ENCODE results near the gene MEGF6. TPM values are rescaled to one million over a fixed set of nuclear protein-coding genes. Genes with fewer than 3 reads are reported as not detected.

Gene MEGF6
- total RNA-seq, 1 donor from 2014 or later = 198 TPM

GRCh38 chr1:3595949-3596348 lies 15.4 kb downstream of the MEGF6 start:
- TF ChIP-seq, protein P1, sequence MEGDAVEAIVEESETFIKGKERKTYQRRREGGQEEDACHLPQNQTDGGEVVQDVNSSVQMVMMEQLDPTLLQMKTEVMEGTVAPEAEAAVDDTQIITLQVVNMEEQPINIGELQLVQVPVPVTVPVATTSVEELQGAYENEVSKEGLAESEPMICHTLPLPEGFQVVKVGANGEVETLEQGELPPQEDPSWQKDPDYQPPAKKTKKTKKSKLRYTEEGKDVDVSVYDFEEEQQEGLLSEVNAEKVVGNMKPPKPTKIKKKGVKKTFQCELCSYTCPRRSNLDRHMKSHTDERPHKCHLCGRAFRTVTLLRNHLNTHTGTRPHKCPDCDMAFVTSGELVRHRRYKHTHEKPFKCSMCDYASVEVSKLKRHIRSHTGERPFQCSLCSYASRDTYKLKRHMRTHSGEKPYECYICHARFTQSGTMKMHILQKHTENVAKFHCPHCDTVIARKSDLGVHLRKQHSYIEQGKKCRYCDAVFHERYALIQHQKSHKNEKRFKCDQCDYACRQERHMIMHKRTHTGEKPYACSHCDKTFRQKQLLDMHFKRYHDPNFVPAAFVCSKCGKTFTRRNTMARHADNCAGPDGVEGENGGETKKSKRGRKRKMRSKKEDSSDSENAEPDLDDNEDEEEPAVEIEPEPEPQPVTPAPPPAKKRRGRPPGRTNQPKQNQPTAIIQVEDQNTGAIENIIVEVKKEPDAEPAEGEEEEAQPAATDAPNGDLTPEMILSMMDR (IDR thresholded peaks at IDR 0.05; ENCODE audit: unreplicated experiment) = no peak
- DNase-seq (ENCODE audit: low spot score) = no peak
- peaks cover 4% of the 10 kb centered on the region for H3K36me3 Mint-ChIP-seq (ENCODE audit: low read depth, unreplicated experiment)
- no peaks in the 10 kb centered on the region for H3K9me3 Mint-ChIP-seq (ENCODE audit: unreplicated experiment)
- H3K4me1 Mint-ChIP-seq (ENCODE audit: unreplicated experiment) = peaks cover 24% of the 10 kb centered on the region
- peak overlapping the region; percentile 31 for H3K4me3 Mint-ChIP-seq (ENCODE audit: unreplicated experiment)
- peak overlapping the region; percentile 42 for H3K27ac Mint-ChIP-seq (ENCODE audit: unreplicated experiment)
- peaks cover 27% of the 10 kb centered on the region for H3K27me3 Mint-ChIP-seq (ENCODE audit: unreplicated experiment)

DNA sequence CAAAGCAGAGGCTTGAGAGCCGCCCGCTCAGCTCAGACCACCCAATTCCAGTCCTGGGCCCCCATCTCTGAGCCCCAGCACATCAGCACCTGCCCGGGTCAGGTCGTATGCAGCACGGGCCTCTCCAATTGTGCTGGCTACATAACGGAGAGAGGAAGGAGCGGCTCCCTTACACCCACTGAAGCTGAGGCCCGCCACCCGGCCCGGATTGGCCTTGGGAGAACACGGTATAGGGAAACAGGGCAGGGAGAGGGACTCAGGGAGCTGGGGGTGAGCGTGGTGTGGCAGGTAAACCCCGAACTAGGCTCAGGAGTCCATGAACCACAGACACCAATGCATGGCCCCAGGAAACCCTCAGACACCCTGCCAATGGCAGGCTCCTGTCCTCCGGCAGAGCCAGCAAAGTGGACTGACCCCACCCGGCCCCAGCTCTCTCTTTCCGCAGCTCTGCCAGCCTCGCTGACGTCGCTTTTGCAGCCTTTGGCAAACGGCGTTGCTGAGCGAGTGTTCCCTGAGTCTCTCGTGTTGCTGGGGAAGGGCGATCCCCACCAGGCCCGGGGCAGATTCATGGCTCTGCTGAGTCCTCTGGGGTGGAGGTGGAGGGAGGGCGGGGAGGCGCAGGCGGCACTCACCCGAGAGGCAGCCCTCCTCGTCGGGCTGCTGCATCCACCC lies 16.5 kb downstream of the MEGF6 start:
- H3K4me1 Mint-ChIP-seq (ENCODE audit: unreplicated experiment) = peaks cover 26% of the 10 kb centered on the region
- H3K27ac Mint-ChIP-seq (ENCODE audit: unreplicated experiment) = no peak overlapping the region
- H3K27me3 Mint-ChIP-seq (ENCODE audit: unreplicated experiment) = peaks cover 26% of the 10 kb centered on the region
- DNase-seq (ENCODE audit: low spot score) = no peak
- peaks cover 4% of the 10 kb centered on the region for H3K36me3 Mint-ChIP-seq (ENCODE audit: low read depth, unreplicated experiment)
- no peak overlapping the region for H3K4me3 Mint-ChIP-seq (ENCODE audit: unreplicated experiment)
- no peaks in the 10 kb centered on the region for H3K9me3 Mint-ChIP-seq (ENCODE audit: unreplicated experiment)
- TF ChIP-seq, protein P1 (IDR thresholded peaks at IDR 0.05; ENCODE audit: unreplicated experiment) = no peak

DNA sequence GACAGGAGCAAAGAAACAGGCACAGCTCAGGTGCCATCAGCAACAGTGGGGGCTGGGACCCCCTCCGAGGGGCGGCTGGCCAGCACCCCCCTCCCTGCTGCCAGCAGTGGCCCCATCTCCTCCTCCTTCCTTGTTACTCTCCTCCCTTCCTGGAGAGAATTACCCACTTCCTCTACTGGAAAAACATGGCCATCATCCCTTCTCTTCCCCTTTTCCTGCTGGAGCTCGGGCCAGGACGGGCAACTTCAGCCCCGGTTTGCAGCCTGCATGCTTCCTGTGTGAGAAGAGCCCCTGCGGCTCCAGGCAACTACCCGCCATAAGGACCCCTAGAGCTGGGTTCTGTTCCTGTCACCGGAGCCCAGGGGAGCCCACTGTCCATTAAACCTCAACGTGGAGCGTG lies 17.6 kb downstream of the MEGF6 start:
- peaks cover 31% of the 10 kb centered on the region for H3K27me3 Mint-ChIP-seq (ENCODE audit: unreplicated experiment)
- no peaks in the 10 kb centered on the region for H3K9me3 Mint-ChIP-seq (ENCODE audit: unreplicated experiment)
- H3K4me1 Mint-ChIP-seq (ENCODE audit: unreplicated experiment) = peaks cover 26% of the 10 kb centered on the region
- H3K36me3 Mint-ChIP-seq (ENCODE audit: low read depth, unreplicated experiment) = peaks cover 13% of the 10 kb centered on the region
- H3K27ac Mint-ChIP-seq (ENCODE audit: unreplicated experiment) = peak overlapping the region; percentile 90
- H3K4me3 Mint-ChIP-seq (ENCODE audit: unreplicated experiment) = peak overlapping the region; percentile 37
- DNase-seq (ENCODE audit: low spot score) = no peak
- TF ChIP-seq, protein P1 (IDR thresholded peaks at IDR 0.05; ENCODE audit: unreplicated experiment) = no peak

GRCh38 chr1:3593334-3593733 lies 18.0 kb downstream of the MEGF6 start:
- no peak overlapping the region for H3K27ac Mint-ChIP-seq (ENCODE audit: unreplicated experiment)
- TF ChIP-seq, protein P1 (IDR thresholded peaks at IDR 0.05; ENCODE audit: unreplicated experiment) = no peak
- no peak for DNase-seq (ENCODE audit: low spot score)
- peaks cover 27% of the 10 kb centered on the region for H3K4me1 Mint-ChIP-seq (ENCODE audit: unreplicated experiment)
- H3K9me3 Mint-ChIP-seq (ENCODE audit: unreplicated experiment) = no peaks in the 10 kb centered on the region
- H3K4me3 Mint-ChIP-seq (ENCODE audit: unreplicated experiment) = no peak overlapping the region
- peaks cover 13% of the 10 kb centered on the region for H3K36me3 Mint-ChIP-seq (ENCODE audit: low read depth, unreplicated experiment)
- peaks cover 31% of the 10 kb centered on the region for H3K27me3 Mint-ChIP-seq (ENCODE audit: unreplicated experiment)

Measured in endothelial cell (in vitro differentiated cells).